Sigmoid colon (tissue), 7 donors: Measurements from ENCODE around the gene STING1. TPM values are rescaled to one million over a fixed set of nuclear protein-coding genes. Genes with fewer than 3 reads are reported as not detected.
"Not testable (repeated sequence)": the region's sequence is repeated elsewhere in the genome, so short reads cannot be mapped to it uniquely, and the experiment has no call there.

Experiments used
- DNase-seq: peaks from one replicate; pipeline ENCODE4 v3.0.0-alpha.2; 2019
- H3K27ac ChIP-seq, 4 donors: fragments of 200-600 bp; sonication (generic); one replicate each; pipeline ENCODE4 v1.5.1; 2016 to 2019; ENCODE audit warnings: mild to moderate bottlenecking in 1 of 4
- H3K27me3 ChIP-seq, 3 donors: fragments of 200-600 bp; sonication (generic); one replicate each; pipeline ENCODE4 v1.5.1; 2019; ENCODE audit warnings: mild to moderate bottlenecking in 1 of 3
- H3K36me3 ChIP-seq, 4 donors: fragments of 200-600 bp; sonication (generic); one replicate each; pipeline ENCODE4 v1.5.1; 2016 to 2019
- H3K4me1 ChIP-seq, 4 donors: fragments of 200-600 bp; sonication (generic); one replicate each; pipeline ENCODE4 v1.5.1; 2017 to 2019
- H3K4me3 ChIP-seq, 4 donors: fragments of 200-600 bp; sonication (generic); one replicate each; pipeline ENCODE4 v1.5.1; 2017 to 2019; ENCODE audit warnings: mild to moderate bottlenecking in 2 of 4, moderate library complexity in 1 of 4
- H3K9me3 ChIP-seq, 4 donors: fragments of 200-600 bp in 3 of 4; sonication (generic) in 3 of 4; one replicate each; pipeline versions ENCODE4 v1.5.1 to v1.6.1; 2013 to 2019
- CTCF ChIP-seq, 4 experiments: fragments of 450-650 bp in 3 of 4; fragments of 200-600 bp in 1 of 4; IDR thresholded peaks; one replicate each; pipeline ENCODE4 v1.5.1; 2016 to 2019; ENCODE audit warnings: antibody characterized with exemption in 4 of 4, mild to moderate bottlenecking in 3 of 4, moderate library complexity in 2 of 4
- EP300 ChIP-seq, 4 donors: sonication (generic); formaldehyde crosslinking; IDR thresholded peaks; one replicate each; pipeline ENCODE4 v1.6.1; 2017; ENCODE audit warnings: antibody characterized with exemption in 4 of 4
- POLR2A ChIP-seq, 2 donors: fragments of 450-650 bp; IDR thresholded peaks; one replicate each; pipeline ENCODE4 v1.6.1; 2016; ENCODE audit warnings: antibody characterized with exemption in 2 of 2, mild to moderate bottlenecking in 2 of 2, moderate library complexity in 2 of 2
- POLR2AphosphoS5 ChIP-seq, 4 donors: sonication (generic); formaldehyde crosslinking; IDR thresholded peaks; one replicate each; pipeline ENCODE4 v1.6.1; 2017; ENCODE audit warnings: antibody characterized with exemption in 4 of 4
- WGBS, 2 donors: extraction: QIAGEN DNeasy Blood & Tissue Kit; methylation state at CpG; one replicate each; pipeline ENCODE4 v1.1.7; 2013; 5-methylcytosine and 5-hydroxymethylcytosine counted together
- intact Hi-C: fragments of 100-400 bp; cut with DNase I; formaldehyde crosslinking; loops from one replicate; pipeline ENCODE4 v1.15.1; 2023
- polyA plus RNA-seq, 3 donors: library from polyadenylated mRNA; stranded (reverse); fragments of 200-250 nt; gene quantifications; one replicate each; pipeline ENCODE4 v1.2.3, GENCODE V29; 2013
- total RNA-seq, 4 donors: library from RNA; depleted of rRNA; stranded (reverse); fragments of >200 nt; gene quantifications; one replicate each; pipeline ENCODE4 v1.1.0, GENCODE V29; 2016
- donor health status: healthy with polysubstance abuse.
- donor health status: Bipolar disorder and iron deficiency.
- donor health status: healthy.

STING1 gene
- total and polyA plus RNA-seq, 7 donors: 5.5 to 63.5 (median 22.1) TPM

GRCh38 chr5:139481122-139481533, 1.4 kb downstream of the STING1 start:
- intact Hi-C loops: no loop called here
- peak overlapping the region; percentile 78 to 90 (median 82) for H3K27ac ChIP-seq
- H3K9me3 ChIP-seq: no peaks in the 10 kb centered on the region
- peaks cover 0 to 29% (median 13%) of the 10 kb centered on the region in 4 donors for H3K4me1 ChIP-seq
- WGBS, 2 donors: 49 to 82% methylated on average over 12 of the region's 12 CpGs
- peak overlapping the region; percentile 11 to 45 (median 38) for H3K4me3 ChIP-seq
- no peaks in the 10 kb centered on the region for H3K27me3 ChIP-seq
- peaks cover 0 to 23% (median 2%) of the 10 kb centered on the region in 4 donors for H3K36me3 ChIP-seq
- peak; percentile 72 for DNase-seq
- no peak for TF ChIP-seq CTCF (IDR thresholded peaks at IDR 0.05)
- TF ChIP-seq POLR2A (IDR thresholded peaks at IDR 0.05): no peak
- no peak for TF ChIP-seq POLR2AphosphoS5 (IDR thresholded peaks at IDR 0.05)
- no peak for TF ChIP-seq EP300 (IDR thresholded peaks at IDR 0.05)

- H3K4me3 ChIP-seq, DNase-seq, H3K27me3 ChIP-seq, H3K9me3 ChIP-seq, intact Hi-C loops: not testable (repeated sequence)
- H3K36me3 ChIP-seq: peaks cover 0 to 27% (median 2%) of the 10 kb centered on the region in 4 donors
- WGBS, 2 donors: 93 to 95% methylated on average over 4 of the region's 4 CpGs
- H3K4me1 ChIP-seq: peaks cover 0 to 29% (median 13%) of the 10 kb centered on the region in 4 donors
- H3K27ac ChIP-seq: peak overlapping the region in 1 of 4 donors; percentile 90
Observed at GRCh38 chr5:139479729-139480128, 2.8 kb downstream of the STING1 start.

- H3K36me3 ChIP-seq: peaks cover 0 to 27% (median 2%) of the 10 kb centered on the region in 4 donors
- DNase-seq, H3K27me3 ChIP-seq, intact Hi-C loops, H3K4me3 ChIP-seq, H3K9me3 ChIP-seq: not testable (repeated sequence)
- H3K27ac ChIP-seq: peak overlapping the region in 1 of 4 donors; percentile 90
- H3K4me1 ChIP-seq: peaks cover 0 to 29% (median 13%) of the 10 kb centered on the region in 4 donors
- 87 to 89% methylated on average over 9 of the region's 9 CpGs for WGBS, 2 donors
Observed at GRCh38 chr5:139478657-139479423, 3.7 kb downstream of the STING1 start.

GRCh38 chr5:139475865-139476617, 6.5 kb downstream of the STING1 start:
- Histone ChIP-seq H3K4me1 (peaks cover 0 to 10% (median under 1%) of the 10 kb centered on the region in 4 donors), H3K4me3 (no peak overlapping the region), H3K36me3 (peaks cover 0 to 27% (median 2%) of the 10 kb centered on the region in 4 donors), H3K27me3 (no peaks in the 10 kb centered on the region), H3K9me3 (no peaks in the 10 kb centered on the region), H3K27ac (no peak overlapping the region)
- TF ChIP-seq EP300 (IDR thresholded peaks at IDR 0.05) (no peak), CTCF (IDR thresholded peaks at IDR 0.05) (no peak), POLR2A (IDR thresholded peaks at IDR 0.05) (no peak), POLR2AphosphoS5 (IDR thresholded peaks at IDR 0.05) (no peak)
- DNase-seq: no peak
- 73 to 85% methylated on average over 13 of the region's 13 CpGs for WGBS, 2 donors
- intact Hi-C loops: no loop called here

GRCh38 chr5:139474890-139475791, 7.4 kb downstream of the STING1 start:
- H3K36me3 ChIP-seq: peaks cover 0 to 27% (median 2%) of the 10 kb centered on the region in 4 donors
- WGBS, 2 donors: 31 to 32% methylated on average over 13 of the region's 13 CpGs
- peak overlapping the region in 1 of 4 donors; percentile 63 for H3K27ac ChIP-seq
- intact Hi-C loops: no loop called here
- no peaks in the 10 kb centered on the region for H3K9me3 ChIP-seq
- no peak for TF ChIP-seq CTCF (IDR thresholded peaks at IDR 0.05)
- TF ChIP-seq POLR2A (IDR thresholded peaks at IDR 0.05): no peak
- TF ChIP-seq POLR2AphosphoS5 (IDR thresholded peaks at IDR 0.05): no peak
- TF ChIP-seq EP300 (IDR thresholded peaks at IDR 0.05): no peak
- DNase-seq: peak; percentile 72
- H3K4me3 ChIP-seq: no peak overlapping the region
- no peaks in the 10 kb centered on the region for H3K27me3 ChIP-seq
- H3K4me1 ChIP-seq: peaks cover 0 to 3% (median 0%) of the 10 kb centered on the region in 4 donors
